Naive thymus-derived CD4-positive, alpha-beta T cell (primary cell): ENCODE results near the gene DDX10. TPM values are rescaled to one million over a fixed set of nuclear protein-coding genes. Genes with fewer than 3 reads are reported as not detected.

Experiments
- ATAC-seq: fragments of 150-1000 bp; cut with Tn5 transposase; 2 replicates; pipeline ENCODE4 v1.10.0; 2021; ENCODE audit warnings: mild to moderate bottlenecking, moderate library complexity
- CTCF ChIA-PET: fragments of 350-600 bp; sonication (Branson Sonifier 250); formaldehyde crosslinking; loops from one replicate; lab custom pipeline; 2021; ENCODE audit warnings: antibody characterized with exemption; lab: Charles Lee
- POLR2A ChIA-PET: fragments of 350-600 bp; sonication (Branson Sonifier 250); formaldehyde crosslinking; loops from one replicate; lab custom pipeline; 2021; ENCODE audit warnings: antibody characterized with exemption, inconsistent platforms; lab: Charles Lee
- DNase-seq, 9 donors: peaks; one replicate each; pipeline versions ENCODE4 v3.0.0 to v3.0.0-alpha.2; 2020 to 2022; ENCODE audit warnings: mixed read lengths in 1 of 9
- H3K27ac ChIP-seq: one replicate; pipeline ENCODE4 v1.7.0; 2013; ENCODE audit warnings: mild to moderate bottlenecking, low read depth, low read length, moderate library complexity
- H3K27me3 ChIP-seq, 2 donors: one replicate each; pipeline ENCODE4 v1.7.0; 2013; ENCODE audit warnings: low read length in 2 of 2, mild to moderate bottlenecking in 2 of 2, moderate library complexity in 2 of 2; ENCODE audit not compliant: control insufficient read depth in 2 of 2, insufficient read depth in 2 of 2
- H3K36me3 ChIP-seq, 3 experiments: 1 replicate in 2 of 3; 2 replicates in 1 of 3; pipeline ENCODE4 v1.7.0; 2013; ENCODE audit warnings: low read length in 3 of 3, mild to moderate bottlenecking in 3 of 3, moderate library complexity in 1 of 3; ENCODE audit not compliant: insufficient read depth in 3 of 3, control insufficient read depth in 2 of 3
- H3K4me1 ChIP-seq, 2 donors: one replicate each; pipeline ENCODE4 v1.7.0; 2013; ENCODE audit warnings: low read length in 2 of 2, mild to moderate bottlenecking in 2 of 2, moderate library complexity in 1 of 2; ENCODE audit not compliant: control insufficient read depth in 2 of 2, insufficient read depth in 2 of 2
- H3K4me3 ChIP-seq: 2 replicates; pipeline ENCODE4 v1.7.0; 2013; ENCODE audit warnings: mild to moderate bottlenecking, low read length
- H3K9me3 ChIP-seq, 3 experiments: 1 replicate in 2 of 3; 2 replicates in 1 of 3; pipeline ENCODE4 v1.7.0; 2013; ENCODE audit warnings: low read length in 3 of 3; ENCODE audit not compliant: control insufficient read depth in 2 of 3
- H3K27ac Mint-ChIP-seq, 9 donors: one replicate each; pipeline ENCODE4 v1.8.0; 2020 to 2022; ENCODE audit warnings: mixed read lengths in 9 of 9, mild to moderate bottlenecking in 8 of 9, moderate library complexity in 5 of 9, inconsistent platforms in 2 of 9
- H3K27me3 Mint-ChIP-seq, 5 donors: one replicate each; pipeline ENCODE4 v1.8.0; 2021 to 2022; ENCODE audit warnings: mixed read lengths in 5 of 5, mild to moderate bottlenecking in 1 of 5
- H3K36me3 Mint-ChIP-seq, 5 donors: one replicate each; pipeline ENCODE4 v1.8.0; 2020 to 2022; ENCODE audit warnings: mixed read lengths in 5 of 5, mild to moderate bottlenecking in 3 of 5, inconsistent platforms in 1 of 5
- H3K4me1 Mint-ChIP-seq, 7 donors: one replicate each; pipeline ENCODE4 v1.8.0; 2020 to 2022; ENCODE audit warnings: mixed read lengths in 7 of 7, mild to moderate bottlenecking in 3 of 7, inconsistent platforms in 1 of 7
- H3K4me3 Mint-ChIP-seq, 10 donors: one replicate each; pipeline ENCODE4 v1.8.0; 2020 to 2022; ENCODE audit warnings: mild to moderate bottlenecking in 10 of 10, mixed read lengths in 10 of 10, moderate library complexity in 6 of 10, inconsistent platforms in 2 of 10
- H3K9me3 Mint-ChIP-seq, 11 donors: one replicate each; pipeline ENCODE4 v1.8.0; 2020 to 2022; ENCODE audit warnings: mixed read lengths in 11 of 11, mild to moderate bottlenecking in 4 of 11, inconsistent platforms in 1 of 11, moderate library complexity in 1 of 11
- intact Hi-C, 2 donors: fragments of 100-400 bp; cut with micrococcal nuclease; formaldehyde crosslinking; loops; one replicate each; pipeline ENCODE4 v1.15.1; 2023
- polyA plus RNA-seq, 2 donors: library from polyadenylated mRNA; unstranded; fragments of 300-500 nt; fragmentation: Illumina TruSeq; gene quantifications; one replicate each; pipeline ENCODE4 v1.2.3, GENCODE V29; 2021
- total RNA-seq, 6 experiments: library from RNA in 5 of 6; stranded (reverse) in 5 of 6; gene quantifications; 1 replicate in 5 of 6; 2 replicates in 1 of 6; pipeline ENCODE4 v1.2.3 and lab custom pipeline; 2021 to 2026

Gene DDX10
- total and polyA plus RNA-seq, 7 experiments from 2014 or later = 14.8 to 34.6 (median 22.4) TPM

GRCh38 chr11:108624196-108624925 is 40.5 kb upstream of the DDX10 start:
- Mint-ChIP-seq H3K27ac (peak overlapping the region in 3 of 9 donors; percentile 18 to 34 (median 26)), H3K4me3 (no peak overlapping the region), H3K36me3 (no peaks in the 10 kb centered on the region), H3K27me3 (peaks cover 5 to 15% (median 6%) of the 10 kb centered on the region in 5 donors), H3K9me3 (peaks cover 0 to 5% (median 0%) of the 10 kb centered on the region in 11 donors), H3K4me1 (peaks cover 0 to 12% (median 6%) of the 10 kb centered on the region in 7 donors)
- H3K4me3 ChIP-seq = no peak overlapping the region
- no peaks in the 10 kb centered on the region for H3K36me3 ChIP-seq
- no peaks in the 10 kb centered on the region for H3K9me3 ChIP-seq
- POLR2A ChIA-PET = no interaction called here
- H3K4me1 ChIP-seq = no peaks in the 10 kb centered on the region
- intact Hi-C loops = no loop called here
- CTCF ChIA-PET = no interaction called here
- no peak for ATAC-seq
- peak in 1 of 9 donors; percentile 12 for DNase-seq
- H3K27ac ChIP-seq = no peak overlapping the region
- peaks cover 0 to 4% of the 10 kb centered on the region in 2 donors for H3K27me3 ChIP-seq

- no peak for ATAC-seq
- H3K36me3 Mint-ChIP-seq = no peaks in the 10 kb centered on the region
- peaks cover 0 to 2% of the 10 kb centered on the region in 2 donors for H3K27me3 ChIP-seq
- DNase-seq = no peak
- H3K36me3 ChIP-seq = no peaks in the 10 kb centered on the region
- H3K9me3 Mint-ChIP-seq = peaks cover 0 to 5% (median 0%) of the 10 kb centered on the region in 11 donors
- no peak overlapping the region for H3K4me3 ChIP-seq
- H3K9me3 ChIP-seq = no peaks in the 10 kb centered on the region
- peaks cover 0 to 18% (median 6%) of the 10 kb centered on the region in 5 donors for H3K27me3 Mint-ChIP-seq
- ChIA-PET POLR2A (no interaction called here), CTCF (no interaction called here)
- no peak overlapping the region for H3K27ac ChIP-seq
- no peak overlapping the region for H3K4me3 Mint-ChIP-seq
- intact Hi-C loops = no loop called here
- H3K4me1 ChIP-seq = no peaks in the 10 kb centered on the region
- peaks cover 0 to 9% (median 7%) of the 10 kb centered on the region in 7 donors for H3K4me1 Mint-ChIP-seq
- no peak overlapping the region for H3K27ac Mint-ChIP-seq
Measured at GRCh38 chr11:108628326-108628725, 36.5 kb upstream of the DDX10 start.

GRCh38 chr11:108628812-108629211 is 36.1 kb upstream of the DDX10 start:
- POLR2A ChIA-PET = no interaction called here
- Histone ChIP-seq H3K36me3 (no peaks in the 10 kb centered on the region), H3K27me3 (peaks cover 0 to 2% of the 10 kb centered on the region in 2 donors), H3K9me3 (no peaks in the 10 kb centered on the region), H3K4me3 (no peak overlapping the region), H3K4me1 (no peaks in the 10 kb centered on the region), H3K27ac (no peak overlapping the region)
- H3K9me3 Mint-ChIP-seq = peaks cover 0 to 5% (median 0%) of the 10 kb centered on the region in 11 donors
- H3K27me3 Mint-ChIP-seq = peaks cover 0 to 18% (median 6%) of the 10 kb centered on the region in 5 donors
- peaks cover 0 to 9% (median 7%) of the 10 kb centered on the region in 7 donors for H3K4me1 Mint-ChIP-seq
- H3K27ac Mint-ChIP-seq = no peak overlapping the region
- CTCF ChIA-PET = no interaction called here
- H3K4me3 Mint-ChIP-seq = no peak overlapping the region
- no peak for ATAC-seq
- intact Hi-C loops = no loop called here
- DNase-seq = no peak
- H3K36me3 Mint-ChIP-seq = no peaks in the 10 kb centered on the region

GRCh38 chr11:108629274-108629673 is 35.6 kb upstream of the DDX10 start:
- ChIA-PET POLR2A (no interaction called here), CTCF (no interaction called here)
- Histone ChIP-seq H3K4me1 (no peaks in the 10 kb centered on the region), H3K27me3 (peaks cover 0 to 3% of the 10 kb centered on the region in 2 donors), H3K36me3 (no peaks in the 10 kb centered on the region), H3K9me3 (no peaks in the 10 kb centered on the region), H3K4me3 (no peak overlapping the region), H3K27ac (no peak overlapping the region)
- peaks cover 0 to 5% (median 0%) of the 10 kb centered on the region in 11 donors for H3K9me3 Mint-ChIP-seq
- no peaks in the 10 kb centered on the region for H3K36me3 Mint-ChIP-seq
- H3K4me3 Mint-ChIP-seq = no peak overlapping the region
- intact Hi-C loops = no loop called here
- peaks cover 0 to 19% (median 6%) of the 10 kb centered on the region in 5 donors for H3K27me3 Mint-ChIP-seq
- DNase-seq = no peak
- H3K27ac Mint-ChIP-seq = no peak overlapping the region
- no peak for ATAC-seq
- peaks cover 0 to 7% (median 6%) of the 10 kb centered on the region in 7 donors for H3K4me1 Mint-ChIP-seq

GRCh38 chr11:108632041-108632704 is 32.7 kb upstream of the DDX10 start:
- Mint-ChIP-seq H3K36me3 (no peaks in the 10 kb centered on the region), H3K4me3 (no peak overlapping the region), H3K27ac (no peak overlapping the region), H3K27me3 (peaks cover 0 to 29% (median 15%) of the 10 kb centered on the region in 5 donors), H3K9me3 (peaks cover 0 to 5% (median 0%) of the 10 kb centered on the region in 11 donors), H3K4me1 (peaks cover 0 to 6% (median 0%) of the 10 kb centered on the region in 7 donors)
- H3K27me3 ChIP-seq = peaks cover 0 to 5% of the 10 kb centered on the region in 2 donors
- ChIA-PET POLR2A (no interaction called here), CTCF (interaction anchor here (0.9 kb wide), 1 partner anchor 24 kb away, joined by 3 read pairs; no protein-coding TSS in a partner anchor)
- H3K36me3 ChIP-seq = no peaks in the 10 kb centered on the region
- no peak for DNase-seq
- no peaks in the 10 kb centered on the region for H3K9me3 ChIP-seq
- no peak overlapping the region for H3K4me3 ChIP-seq
- H3K27ac ChIP-seq = no peak overlapping the region
- no peaks in the 10 kb centered on the region for H3K4me1 ChIP-seq
- intact Hi-C loops = no loop called here
- no peak for ATAC-seq

- H3K4me3 Mint-ChIP-seq = no peak overlapping the region
- H3K4me3 ChIP-seq = no peak overlapping the region
- no peak overlapping the region for H3K27ac ChIP-seq
- intact Hi-C loops = no loop called here
- H3K4me1 ChIP-seq = no peaks in the 10 kb centered on the region
- no peaks in the 10 kb centered on the region for H3K9me3 ChIP-seq
- no peak overlapping the region for H3K27ac Mint-ChIP-seq
- no peak for DNase-seq
- ChIA-PET POLR2A (no interaction called here), CTCF (interaction anchor here (0.6 kb wide), 1 partner anchor 210 kb away, joined by 4 read pairs; no protein-coding TSS in a partner anchor)
- no peaks in the 10 kb centered on the region for H3K36me3 ChIP-seq
- peaks cover 0 to 6% (median 4%) of the 10 kb centered on the region in 7 donors for H3K4me1 Mint-ChIP-seq
- H3K27me3 ChIP-seq = peaks cover 0 to 5% of the 10 kb centered on the region in 2 donors
- peaks cover 0 to 42% (median 16%) of the 10 kb centered on the region in 5 donors for H3K27me3 Mint-ChIP-seq
- no peak for ATAC-seq
- no peaks in the 10 kb centered on the region for H3K9me3 Mint-ChIP-seq
- no peaks in the 10 kb centered on the region for H3K36me3 Mint-ChIP-seq
Measured at GRCh38 chr11:108635106-108635505, 29.8 kb upstream of the DDX10 start.
